ENCODE results near the gene PTH1R.

The PTH1R gene

GRCh38 chr3:46904303-46905212 is 27.0 kb downstream of the PTH1R start:
- H3K9ac ChIP-seq (ENCODE audit: low read depth, low read length): no peak overlapping the region
- WGBS: 88% methylated on average over 16 of the region's 18 CpGs
- no peak overlapping the region for H3K27ac ChIP-seq (ENCODE audit: low read depth, low read length)

GRCh38 chr3:46905213-46905560 is 27.7 kb downstream of the PTH1R start:
- no peaks in the 10 kb centered on the region for H3K9me3 ChIP-seq (ENCODE audit: insufficient read depth, low read depth, low read length)
- no peaks in the 10 kb centered on the region for H3K4me1 ChIP-seq (ENCODE audit: insufficient read depth, low read length)
- no peak overlapping the region for H3K9ac ChIP-seq (ENCODE audit: low read depth, low read length)
- H3K27me3 ChIP-seq (ENCODE audit: insufficient read depth, low read length): no peaks in the 10 kb centered on the region
- no peak overlapping the region for H3K27ac ChIP-seq (ENCODE audit: low read depth, low read length)
- H3K4me3 ChIP-seq (ENCODE audit: low read length): no peak overlapping the region
- H3K36me3 ChIP-seq (ENCODE audit: insufficient read depth, low read length): no peaks in the 10 kb centered on the region
- 95% methylated on average over 3 of the region's 3 CpGs for WGBS

More at GRCh38 chr3:46904303-46905212, 27.0 kb downstream of the PTH1R start:
- Histone ChIP-seq H3K36me3 (ENCODE audit: insufficient read depth, low read length) (no peaks in the 10 kb centered on the region), H3K4me1 (ENCODE audit: insufficient read depth, low read length) (no peaks in the 10 kb centered on the region), H3K27me3 (ENCODE audit: insufficient read depth, low read length) (no peaks in the 10 kb centered on the region), H3K4me3 (ENCODE audit: low read length) (no peak overlapping the region), H3K9me3 (ENCODE audit: insufficient read depth, low read depth, low read length) (no peaks in the 10 kb centered on the region)

- no peak overlapping the region for H3K9ac ChIP-seq (ENCODE audit: low read depth, low read length)
- WGBS: 90% methylated on average over 11 of the region's 11 CpGs
- H3K36me3 ChIP-seq (ENCODE audit: insufficient read depth, low read length): no peaks in the 10 kb centered on the region
- H3K4me3 ChIP-seq (ENCODE audit: low read length): no peak overlapping the region
- no peaks in the 10 kb centered on the region for H3K9me3 ChIP-seq (ENCODE audit: insufficient read depth, low read depth, low read length)
- H3K27ac ChIP-seq (ENCODE audit: low read depth, low read length): no peak overlapping the region
- H3K4me1 ChIP-seq (ENCODE audit: insufficient read depth, low read length): no peaks in the 10 kb centered on the region
- no peaks in the 10 kb centered on the region for H3K27me3 ChIP-seq (ENCODE audit: insufficient read depth, low read length)
Measured at GRCh38 chr3:46905661-46906451, 28.3 kb downstream of the PTH1R start.

GRCh38 chr3:46906471-46907058 is 29.0 kb downstream of the PTH1R start:
- Histone ChIP-seq H3K4me3 (ENCODE audit: low read length) (no peak overlapping the region), H3K9me3 (ENCODE audit: insufficient read depth, low read depth, low read length) (no peaks in the 10 kb centered on the region), H3K27me3 (ENCODE audit: insufficient read depth, low read length) (no peaks in the 10 kb centered on the region), H3K27ac (ENCODE audit: low read depth, low read length) (no peak overlapping the region), H3K9ac (ENCODE audit: low read depth, low read length) (no peak overlapping the region), H3K4me1 (ENCODE audit: insufficient read depth, low read length) (no peaks in the 10 kb centered on the region), H3K36me3 (ENCODE audit: insufficient read depth, low read length) (no peaks in the 10 kb centered on the region)
- WGBS: 89% methylated on average over 4 of the region's 4 CpGs

GRCh38 chr3:46907271-46907670 is 29.8 kb downstream of the PTH1R start:
- Histone ChIP-seq H3K27ac (ENCODE audit: low read depth, low read length) (no peak overlapping the region), H3K9ac (ENCODE audit: low read depth, low read length) (no peak overlapping the region), H3K9me3 (ENCODE audit: insufficient read depth, low read depth, low read length) (no peaks in the 10 kb centered on the region), H3K4me1 (ENCODE audit: insufficient read depth, low read length) (no peaks in the 10 kb centered on the region), H3K27me3 (ENCODE audit: insufficient read depth, low read length) (no peaks in the 10 kb centered on the region), H3K4me3 (ENCODE audit: low read length) (no peak overlapping the region), H3K36me3 (ENCODE audit: insufficient read depth, low read length) (no peaks in the 10 kb centered on the region)
- 87% methylated on average over 12 of the region's 12 CpGs for WGBS

- Histone ChIP-seq H3K27me3 (ENCODE audit: insufficient read depth, low read length) (no peaks in the 10 kb centered on the region), H3K9me3 (ENCODE audit: insufficient read depth, low read depth, low read length) (no peaks in the 10 kb centered on the region), H3K9ac (ENCODE audit: low read depth, low read length) (no peak overlapping the region), H3K4me1 (ENCODE audit: insufficient read depth, low read length) (no peaks in the 10 kb centered on the region), H3K36me3 (ENCODE audit: insufficient read depth, low read length) (no peaks in the 10 kb centered on the region), H3K4me3 (ENCODE audit: low read length) (no peak overlapping the region), H3K27ac (ENCODE audit: low read depth, low read length) (no peak overlapping the region)
- WGBS: 89% methylated on average over 1 of the region's 1 CpG
Measured at GRCh38 chr3:46907960-46908293, 30.4 kb downstream of the PTH1R start.

GRCh38 chr3:46908294-46908985 is 30.9 kb downstream of the PTH1R start:
- H3K27me3 ChIP-seq (ENCODE audit: insufficient read depth, low read length): no peaks in the 10 kb centered on the region
- no peaks in the 10 kb centered on the region for H3K4me1 ChIP-seq (ENCODE audit: insufficient read depth, low read length)
- H3K4me3 ChIP-seq (ENCODE audit: low read length): no peak overlapping the region
- H3K9me3 ChIP-seq (ENCODE audit: insufficient read depth, low read depth, low read length): no peaks in the 10 kb centered on the region
- no peaks in the 10 kb centered on the region for H3K36me3 ChIP-seq (ENCODE audit: insufficient read depth, low read length)
- 94% methylated on average over 24 of the region's 24 CpGs for WGBS
- no peak overlapping the region for H3K9ac ChIP-seq (ENCODE audit: low read depth, low read length)
- no peak overlapping the region for H3K27ac ChIP-seq (ENCODE audit: low read depth, low read length)

GRCh38 chr3:46908986-46909534 is 31.5 kb downstream of the PTH1R start:
- no peak overlapping the region for H3K27ac ChIP-seq (ENCODE audit: low read depth, low read length)
- WGBS: 85% methylated on average over 8 of the region's 8 CpGs
- H3K4me3 ChIP-seq (ENCODE audit: low read length): no peak overlapping the region
- no peaks in the 10 kb centered on the region for H3K27me3 ChIP-seq (ENCODE audit: insufficient read depth, low read length)
- no peaks in the 10 kb centered on the region for H3K36me3 ChIP-seq (ENCODE audit: insufficient read depth, low read length)
- no peak overlapping the region for H3K9ac ChIP-seq (ENCODE audit: low read depth, low read length)
- no peaks in the 10 kb centered on the region for H3K4me1 ChIP-seq (ENCODE audit: insufficient read depth, low read length)
- no peaks in the 10 kb centered on the region for H3K9me3 ChIP-seq (ENCODE audit: insufficient read depth, low read depth, low read length)

GRCh38 chr3:46909535-46910161 is 32.1 kb downstream of the PTH1R start:
- WGBS: 28% methylated on average over 18 of the region's 18 CpGs
- no peaks in the 10 kb centered on the region for H3K4me1 ChIP-seq (ENCODE audit: insufficient read depth, low read length)
- no peak overlapping the region for H3K4me3 ChIP-seq (ENCODE audit: low read length)
- H3K9me3 ChIP-seq (ENCODE audit: insufficient read depth, low read depth, low read length): no peaks in the 10 kb centered on the region
- no peaks in the 10 kb centered on the region for H3K36me3 ChIP-seq (ENCODE audit: insufficient read depth, low read length)
- H3K9ac ChIP-seq (ENCODE audit: low read depth, low read length): no peak overlapping the region
- H3K27ac ChIP-seq (ENCODE audit: low read depth, low read length): no peak overlapping the region
- H3K27me3 ChIP-seq (ENCODE audit: insufficient read depth, low read length): no peaks in the 10 kb centered on the region

GRCh38 chr3:46910166-46910760 is 32.7 kb downstream of the PTH1R start:
- no peaks in the 10 kb centered on the region for H3K36me3 ChIP-seq (ENCODE audit: insufficient read depth, low read length)
- no peak overlapping the region for H3K27ac ChIP-seq (ENCODE audit: low read depth, low read length)
- 87% methylated on average over 6 of the region's 6 CpGs for WGBS
- no peaks in the 10 kb centered on the region for H3K9me3 ChIP-seq (ENCODE audit: insufficient read depth, low read depth, low read length)
- H3K27me3 ChIP-seq (ENCODE audit: insufficient read depth, low read length): no peaks in the 10 kb centered on the region
- H3K9ac ChIP-seq (ENCODE audit: low read depth, low read length): no peak overlapping the region
- no peak overlapping the region for H3K4me3 ChIP-seq (ENCODE audit: low read length)
- H3K4me1 ChIP-seq (ENCODE audit: insufficient read depth, low read length): no peaks in the 10 kb centered on the region
